BE2C (cell line): ENCODE measurements around the gene RHO.

Source experiments
- DNase-seq: peaks from one replicate; pipeline ENCODE4 v3.0.0-alpha.2; 2020
- H3K27me3 ChIP-seq: fragments of 250-450 bp; sonication (Bioruptor Pico); 2 replicates; pipeline ENCODE4 v1.5.1; 2020; ENCODE audit warnings: mild to moderate bottlenecking
- H3K36me3 ChIP-seq: fragments of 250-450 bp; sonication (Bioruptor Pico); 2 replicates; pipeline ENCODE4 v1.5.1; 2020; ENCODE audit warnings: mild to moderate bottlenecking
- H3K4me1 ChIP-seq: fragments of 250-450 bp; sonication (Bioruptor Pico); 2 replicates; pipeline ENCODE4 v1.5.1; 2020
- H3K4me3 ChIP-seq: 2 replicates; pipeline ENCODE4 v1.5.1; 2011; ENCODE audit warnings: low read depth, low read length
- H3K9me3 ChIP-seq: fragments of 250-450 bp; sonication (Bioruptor Pico); 2 replicates; pipeline ENCODE4 v1.5.1; 2020
- TF ChIP-seq, protein P1 (sequence below): IDR thresholded peaks from 2 replicates; pipeline ENCODE4 v1.5.1; 2012; ENCODE audit warnings: mild to moderate bottlenecking, low read depth, low read length

RHO gene

GRCh38 chr3:129521611-129522010 lies 6.8 kb upstream of the RHO start:
- no peak for DNase-seq
- Histone ChIP-seq H3K27me3 (no peaks in the 10 kb centered on the region), H3K9me3 (no peaks in the 10 kb centered on the region), H3K4me1 (no peaks in the 10 kb centered on the region), H3K36me3 (no peaks in the 10 kb centered on the region), H3K4me3 (no peak overlapping the region)
- TF ChIP-seq, protein P1, sequence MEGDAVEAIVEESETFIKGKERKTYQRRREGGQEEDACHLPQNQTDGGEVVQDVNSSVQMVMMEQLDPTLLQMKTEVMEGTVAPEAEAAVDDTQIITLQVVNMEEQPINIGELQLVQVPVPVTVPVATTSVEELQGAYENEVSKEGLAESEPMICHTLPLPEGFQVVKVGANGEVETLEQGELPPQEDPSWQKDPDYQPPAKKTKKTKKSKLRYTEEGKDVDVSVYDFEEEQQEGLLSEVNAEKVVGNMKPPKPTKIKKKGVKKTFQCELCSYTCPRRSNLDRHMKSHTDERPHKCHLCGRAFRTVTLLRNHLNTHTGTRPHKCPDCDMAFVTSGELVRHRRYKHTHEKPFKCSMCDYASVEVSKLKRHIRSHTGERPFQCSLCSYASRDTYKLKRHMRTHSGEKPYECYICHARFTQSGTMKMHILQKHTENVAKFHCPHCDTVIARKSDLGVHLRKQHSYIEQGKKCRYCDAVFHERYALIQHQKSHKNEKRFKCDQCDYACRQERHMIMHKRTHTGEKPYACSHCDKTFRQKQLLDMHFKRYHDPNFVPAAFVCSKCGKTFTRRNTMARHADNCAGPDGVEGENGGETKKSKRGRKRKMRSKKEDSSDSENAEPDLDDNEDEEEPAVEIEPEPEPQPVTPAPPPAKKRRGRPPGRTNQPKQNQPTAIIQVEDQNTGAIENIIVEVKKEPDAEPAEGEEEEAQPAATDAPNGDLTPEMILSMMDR: no peak

DNA sequence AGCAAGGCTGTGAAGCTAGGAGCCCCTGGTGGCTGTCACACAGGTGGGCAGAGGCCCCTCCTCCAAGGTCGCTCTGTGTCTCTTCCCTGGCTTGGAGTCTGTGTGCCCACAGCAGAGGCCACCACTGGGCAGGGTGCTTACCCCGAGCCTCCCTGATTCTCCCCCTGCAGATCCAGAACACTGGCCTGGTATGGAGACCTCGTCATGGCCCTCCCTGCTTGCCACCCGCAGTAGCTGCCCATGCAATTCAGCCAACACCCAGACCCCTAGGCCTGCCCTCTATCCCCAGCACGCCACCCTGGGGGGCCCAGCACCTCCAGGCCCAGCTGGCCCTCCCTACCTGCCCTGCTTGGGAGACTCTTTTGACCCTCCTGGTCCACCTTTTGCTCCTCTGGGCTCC lies 5.5 kb upstream of the RHO start:
- no peak overlapping the region for H3K4me3 ChIP-seq
- H3K9me3 ChIP-seq: no peaks in the 10 kb centered on the region
- DNase-seq: no peak
- H3K4me1 ChIP-seq: no peaks in the 10 kb centered on the region
- no peaks in the 10 kb centered on the region for H3K36me3 ChIP-seq
- no peaks in the 10 kb centered on the region for H3K27me3 ChIP-seq
- TF ChIP-seq, protein P1: no peak

DNA sequence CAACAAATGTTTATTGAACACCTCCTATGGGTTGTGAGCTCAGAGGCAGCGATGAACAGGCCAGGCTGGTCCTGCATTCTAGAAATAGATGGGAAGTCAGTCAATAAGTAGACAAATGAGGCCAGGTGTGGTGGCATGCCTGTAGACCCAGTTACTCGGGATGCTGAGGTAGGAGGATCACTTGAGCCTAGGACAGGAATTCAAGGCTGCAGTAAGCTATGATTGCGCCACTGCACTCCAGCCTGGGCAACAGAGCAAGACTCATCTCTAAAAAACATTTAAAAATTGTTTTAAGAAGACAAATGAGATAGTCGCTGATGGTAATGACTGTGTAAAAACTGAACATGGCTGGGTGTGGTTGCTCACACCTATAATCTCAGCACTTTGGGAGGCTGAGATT lies 4.4 kb upstream of the RHO start:
- H3K4me1 ChIP-seq: no peaks in the 10 kb centered on the region
- H3K4me3 ChIP-seq: no peak overlapping the region
- TF ChIP-seq, protein P1: no peak

DNA sequence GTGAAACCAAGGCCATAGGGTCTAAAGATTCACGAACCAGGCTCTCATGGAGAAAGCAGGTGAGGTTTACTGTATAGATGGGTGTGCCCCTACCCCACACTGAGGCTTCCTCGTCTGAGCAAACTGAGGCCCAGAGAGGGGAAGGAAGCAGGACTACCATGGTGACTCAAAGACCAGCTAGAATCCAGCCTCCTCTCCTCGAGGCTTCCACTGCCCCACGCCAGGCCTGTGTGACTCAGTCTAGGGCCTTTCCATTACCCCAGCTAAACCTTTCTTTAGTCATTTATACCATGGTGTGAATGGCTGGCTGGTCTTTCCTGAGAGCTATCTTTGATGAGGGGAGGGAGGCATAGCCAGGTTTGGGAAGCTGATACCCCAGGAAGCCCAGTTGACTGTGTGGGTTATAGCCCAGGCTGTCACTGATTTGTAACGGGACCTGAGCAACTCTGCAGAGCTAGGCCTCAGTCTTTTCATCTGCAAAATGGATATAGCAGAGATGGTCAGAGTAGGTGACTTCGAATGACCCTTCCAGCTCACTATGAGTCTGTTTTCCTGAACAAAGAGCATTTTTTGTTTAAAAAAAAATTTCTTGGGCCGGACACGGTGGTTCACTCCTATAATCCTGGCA lies 3.0 kb upstream of the RHO start:
- TF ChIP-seq, protein P1: no peak
- no peak for DNase-seq
- Histone ChIP-seq H3K4me1 (no peaks in the 10 kb centered on the region), H3K27me3 (no peaks in the 10 kb centered on the region), H3K36me3 (no peaks in the 10 kb centered on the region), H3K4me3 (no peak overlapping the region), H3K9me3 (no peaks in the 10 kb centered on the region)

More for the DNA sequence above, 4.4 kb upstream of the RHO start:
- no peak for DNase-seq
- Histone ChIP-seq H3K36me3 (no peaks in the 10 kb centered on the region), H3K9me3 (no peaks in the 10 kb centered on the region), H3K27me3 (no peaks in the 10 kb centered on the region)

GRCh38 chr3:129526121-129526900 lies 2.1 kb upstream of the RHO start:
- Histone ChIP-seq H3K9me3 (no peaks in the 10 kb centered on the region), H3K4me3 (no peak overlapping the region), H3K36me3 (no peaks in the 10 kb centered on the region), H3K27me3 (no peaks in the 10 kb centered on the region), H3K4me1 (no peaks in the 10 kb centered on the region)
- TF ChIP-seq, protein P1: no peak
- no peak for DNase-seq

- TF ChIP-seq, protein P1: no peak
- H3K4me3 ChIP-seq: no peak overlapping the region
- DNase-seq: no peak
Observed at GRCh38 chr3:129527262-129527661, 1.2 kb upstream of the RHO start.

More at GRCh38 chr3:129527262-129527661, 1.2 kb upstream of the RHO start:
- Histone ChIP-seq H3K4me1 (no peaks in the 10 kb centered on the region), H3K9me3 (no peaks in the 10 kb centered on the region), H3K36me3 (no peaks in the 10 kb centered on the region), H3K27me3 (no peaks in the 10 kb centered on the region)
